Colonic mucosa (tissue), 4 donors: ENCODE results near the gene OVCH2. TPM values are rescaled to one million over a fixed set of nuclear protein-coding genes. Genes with fewer than 3 reads are reported as not detected.

ENCODE experiments used
- DNase-seq: peaks from one replicate; pipeline ENCODE4 v3.0.0-alpha.2; 2020
- H3K27ac ChIP-seq: fragments of 200-600 bp; one replicate; pipeline ENCODE4 v1.8.0; 2021
- H3K27me3 ChIP-seq: fragments of 200-600 bp; one replicate; pipeline ENCODE4 v1.8.0; 2021
- H3K36me3 ChIP-seq: fragments of 200-600 bp; one replicate; pipeline ENCODE4 v1.8.0; 2021
- H3K4me1 ChIP-seq: fragments of 200-600 bp; one replicate; pipeline ENCODE4 v1.8.0; 2021; ENCODE audit warnings: mild to moderate bottlenecking
- H3K4me3 ChIP-seq: fragments of 200-600 bp; one replicate; pipeline ENCODE4 v1.8.0; 2021
- H3K9ac ChIP-seq, 2 donors: one replicate each; pipeline ENCODE4 v1.7.0; 2013; ENCODE audit warnings: control low read depth in 2 of 2, low read depth in 2 of 2, low read length in 2 of 2
- H3K9me3 ChIP-seq: fragments of 200-600 bp; one replicate; pipeline ENCODE4 v1.8.0; 2021
- intact Hi-C: fragments of 100-400 bp; cut with DNase I; formaldehyde crosslinking; loops from one replicate; pipeline ENCODE4 v1.14.1; 2022
- total RNA-seq, 2 donors: library from RNA; stranded (reverse); fragmentation: NEBNext Ultra II Directional in 1 of 2; extraction: Animal tissue kit (Norgen Biotek cat#: 25700) in 1 of 2; gene quantifications; one replicate each; pipeline ENCODE4 v1.2.1, GENCODE V29; 2021
- TF ChIP-seq, protein P1 (sequence below): fragments of 200-600 bp; IDR thresholded peaks from one replicate; pipeline ENCODE4 v1.8.0; 2022; ENCODE audit warnings: antibody characterized with exemption, mild to moderate bottlenecking
- donor health status: healthy.
- donor health status: DM: no; HTN: no; CAD: no.
- donor health status: DM: no; HTN: no; CAD: no.

The OVCH2 gene
- total RNA-seq, 2 donors from 2014 or later, result not detected

DNA sequence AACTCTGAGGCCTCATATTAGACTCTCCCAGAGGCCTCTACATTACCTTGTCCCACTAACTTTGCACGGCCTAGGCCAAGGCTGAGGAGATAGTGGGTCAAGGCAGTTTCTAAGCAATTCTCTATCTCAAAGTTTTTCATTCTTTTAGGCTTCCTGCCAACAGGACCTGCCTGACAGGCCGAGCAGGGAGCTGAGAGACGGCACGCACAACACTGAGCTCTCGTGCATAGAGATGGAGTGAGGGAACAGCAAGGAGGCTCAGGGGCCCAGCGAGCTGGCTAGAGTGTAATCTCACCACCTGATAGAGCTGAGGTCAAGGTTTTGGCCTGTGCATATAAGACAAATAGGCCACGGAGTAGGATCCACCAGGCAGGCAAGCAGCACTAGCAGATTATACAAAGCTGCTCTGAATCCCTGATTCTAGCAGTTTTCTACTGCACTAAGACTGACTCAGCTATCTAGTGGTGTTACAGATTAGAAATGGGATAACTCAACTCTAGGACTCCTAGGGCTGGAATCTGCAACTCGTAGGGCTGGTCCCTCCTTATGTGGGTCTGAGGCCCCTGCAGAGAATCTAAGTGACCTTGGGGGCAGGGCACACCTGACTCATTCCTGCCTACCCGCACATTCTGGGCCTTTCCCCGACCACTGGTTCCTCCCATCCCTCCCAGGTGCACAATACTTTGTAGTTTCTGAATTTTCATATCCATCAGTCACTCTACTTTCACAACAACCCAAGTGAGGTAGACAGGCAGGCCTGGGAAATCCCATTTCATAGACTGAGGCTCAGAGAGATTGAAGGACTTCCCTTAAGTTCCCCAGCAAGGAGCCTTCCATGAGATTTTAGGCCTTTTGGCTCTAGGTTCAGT is 34.7 kb downstream of the OVCH2 start:
- H3K36me3 ChIP-seq, result no peaks in the 10 kb centered on the region
- intact Hi-C loops, result no loop called here
- DNase-seq, result no peak
- H3K9me3 ChIP-seq, result no peaks in the 10 kb centered on the region
- H3K4me1 ChIP-seq, result peaks cover 4% of the 10 kb centered on the region
- TF ChIP-seq, protein P1, sequence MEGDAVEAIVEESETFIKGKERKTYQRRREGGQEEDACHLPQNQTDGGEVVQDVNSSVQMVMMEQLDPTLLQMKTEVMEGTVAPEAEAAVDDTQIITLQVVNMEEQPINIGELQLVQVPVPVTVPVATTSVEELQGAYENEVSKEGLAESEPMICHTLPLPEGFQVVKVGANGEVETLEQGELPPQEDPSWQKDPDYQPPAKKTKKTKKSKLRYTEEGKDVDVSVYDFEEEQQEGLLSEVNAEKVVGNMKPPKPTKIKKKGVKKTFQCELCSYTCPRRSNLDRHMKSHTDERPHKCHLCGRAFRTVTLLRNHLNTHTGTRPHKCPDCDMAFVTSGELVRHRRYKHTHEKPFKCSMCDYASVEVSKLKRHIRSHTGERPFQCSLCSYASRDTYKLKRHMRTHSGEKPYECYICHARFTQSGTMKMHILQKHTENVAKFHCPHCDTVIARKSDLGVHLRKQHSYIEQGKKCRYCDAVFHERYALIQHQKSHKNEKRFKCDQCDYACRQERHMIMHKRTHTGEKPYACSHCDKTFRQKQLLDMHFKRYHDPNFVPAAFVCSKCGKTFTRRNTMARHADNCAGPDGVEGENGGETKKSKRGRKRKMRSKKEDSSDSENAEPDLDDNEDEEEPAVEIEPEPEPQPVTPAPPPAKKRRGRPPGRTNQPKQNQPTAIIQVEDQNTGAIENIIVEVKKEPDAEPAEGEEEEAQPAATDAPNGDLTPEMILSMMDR, result no peak
- H3K4me3 ChIP-seq, result no peak overlapping the region
- H3K27me3 ChIP-seq, result no peaks in the 10 kb centered on the region
- no peak overlapping the region for H3K27ac ChIP-seq
- H3K9ac ChIP-seq, result no peak overlapping the region

DNA sequence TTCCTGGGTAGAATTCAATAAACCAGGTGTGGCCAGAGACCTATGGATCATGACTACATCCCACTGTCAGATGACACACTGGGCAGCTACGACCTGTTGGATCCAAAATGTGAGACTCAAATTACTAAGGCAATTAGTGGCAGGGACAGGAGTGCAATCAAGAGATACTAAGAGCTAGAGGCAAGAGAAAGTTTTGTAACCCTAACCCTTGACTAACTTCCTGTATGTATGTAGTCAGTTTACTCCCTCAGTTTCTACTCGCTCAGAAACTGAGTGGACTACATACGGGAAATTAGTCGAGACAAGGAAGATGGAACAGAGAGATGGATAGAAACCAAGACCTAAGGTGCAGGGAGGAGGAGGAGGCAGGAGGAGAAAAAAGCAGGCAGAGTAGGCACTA is 35.6 kb downstream of the OVCH2 start:
- Histone ChIP-seq H3K36me3 (no peaks in the 10 kb centered on the region), H3K27ac (no peak overlapping the region), H3K4me3 (no peak overlapping the region), H3K4me1 (peaks cover 4% of the 10 kb centered on the region), H3K27me3 (no peaks in the 10 kb centered on the region), H3K9me3 (no peaks in the 10 kb centered on the region), H3K9ac (no peak overlapping the region)
- DNase-seq, result no peak
- TF ChIP-seq, protein P1, result no peak
- intact Hi-C loops, result no loop called here

DNA sequence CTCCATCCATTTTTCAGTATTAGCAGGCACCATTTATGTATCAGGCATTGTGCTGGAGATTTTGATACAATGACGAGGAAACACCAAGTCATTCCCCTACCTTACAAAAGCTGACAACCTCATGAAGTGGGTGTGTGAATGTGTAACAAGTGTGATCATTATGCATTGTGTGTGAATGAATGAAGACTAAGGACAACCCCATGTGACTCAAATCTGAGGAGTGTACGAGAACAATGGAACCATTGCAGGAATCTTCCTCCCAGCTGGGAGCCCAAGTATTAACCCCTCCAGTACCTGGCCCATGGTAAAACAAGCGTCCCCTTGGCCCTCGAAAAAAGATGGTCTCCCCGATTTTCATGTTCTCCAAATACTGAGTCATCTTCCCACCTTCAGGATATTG is 37.4 kb downstream of the OVCH2 start:
- DNase-seq, result no peak
- Histone ChIP-seq H3K9ac (no peak overlapping the region), H3K27me3 (no peaks in the 10 kb centered on the region), H3K4me1 (peaks cover 4% of the 10 kb centered on the region), H3K4me3 (no peak overlapping the region), H3K36me3 (no peaks in the 10 kb centered on the region), H3K9me3 (no peaks in the 10 kb centered on the region), H3K27ac (no peak overlapping the region)
- TF ChIP-seq, protein P1, result no peak
- intact Hi-C loops, result no loop called here

DNA sequence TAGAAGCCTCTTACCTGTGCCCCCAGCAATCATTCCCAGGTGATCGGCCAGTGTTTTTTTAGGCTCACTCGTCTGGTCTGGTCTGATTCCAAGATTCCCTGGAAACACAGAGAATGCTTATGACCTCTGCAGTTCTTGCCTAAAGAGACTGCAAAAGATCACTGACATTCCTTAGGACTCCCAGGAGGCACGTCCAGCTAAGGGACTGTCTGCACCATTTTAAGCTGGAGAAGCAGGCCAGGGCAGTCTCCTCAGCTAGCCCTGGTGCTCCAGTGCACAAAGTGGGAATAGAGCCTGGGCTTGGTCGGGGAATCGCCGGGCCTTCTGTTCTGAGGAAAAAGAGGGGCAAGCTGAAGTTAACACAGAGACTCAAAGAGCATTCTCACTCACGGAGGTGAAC is 37.8 kb downstream of the OVCH2 start:
- TF ChIP-seq, protein P1, result no peak
- no peak overlapping the region for H3K9ac ChIP-seq
- intact Hi-C loops, result no loop called here

DNA sequence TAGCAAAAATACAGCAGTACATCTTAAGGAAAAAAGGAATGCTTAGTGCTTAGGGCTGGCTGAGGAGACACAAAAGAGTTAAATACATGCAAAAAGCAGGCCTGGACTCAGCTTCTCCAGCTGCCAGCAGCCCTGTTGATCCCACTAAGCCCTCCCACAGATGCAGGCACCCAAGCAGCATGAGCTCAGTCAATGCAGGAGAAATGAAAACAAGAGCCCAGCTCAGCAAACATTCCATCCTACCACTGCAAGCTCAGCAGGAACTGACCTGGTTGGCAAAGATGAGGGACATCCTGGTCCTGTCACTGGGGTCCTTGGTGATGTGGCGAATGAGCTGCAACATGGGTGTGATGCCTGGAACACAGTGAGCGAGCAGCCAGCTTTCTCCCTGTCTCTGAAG is 38.8 kb downstream of the OVCH2 start:
- DNase-seq, result no peak
- no peaks in the 10 kb centered on the region for H3K27me3 ChIP-seq
- TF ChIP-seq, protein P1, result no peak
- no peaks in the 10 kb centered on the region for H3K36me3 ChIP-seq
- H3K9me3 ChIP-seq, result no peaks in the 10 kb centered on the region
- no peaks in the 10 kb centered on the region for H3K4me1 ChIP-seq
- H3K4me3 ChIP-seq, result no peak overlapping the region
- intact Hi-C loops, result no loop called here
- H3K9ac ChIP-seq, result no peak overlapping the region
- no peak overlapping the region for H3K27ac ChIP-seq

More for the DNA sequence above, 37.8 kb downstream of the OVCH2 start:
- H3K27me3 ChIP-seq, result no peaks in the 10 kb centered on the region
- no peak for DNase-seq
- H3K36me3 ChIP-seq, result no peaks in the 10 kb centered on the region
- no peak overlapping the region for H3K27ac ChIP-seq
- H3K4me3 ChIP-seq, result no peak overlapping the region
- peaks cover 4% of the 10 kb centered on the region for H3K4me1 ChIP-seq
- H3K9me3 ChIP-seq, result no peaks in the 10 kb centered on the region
